ENCODE data around the gene TTLL3. TPM values are rescaled to one million over a fixed set of nuclear protein-coding genes. Genes with fewer than 3 reads are reported as not detected.

Gene TTLL3
- total and polyA plus RNA-seq, 2 of the 4 experiments (the other 2 are of a cell fraction) = 6.8 to 43.4 TPM

DNA sequence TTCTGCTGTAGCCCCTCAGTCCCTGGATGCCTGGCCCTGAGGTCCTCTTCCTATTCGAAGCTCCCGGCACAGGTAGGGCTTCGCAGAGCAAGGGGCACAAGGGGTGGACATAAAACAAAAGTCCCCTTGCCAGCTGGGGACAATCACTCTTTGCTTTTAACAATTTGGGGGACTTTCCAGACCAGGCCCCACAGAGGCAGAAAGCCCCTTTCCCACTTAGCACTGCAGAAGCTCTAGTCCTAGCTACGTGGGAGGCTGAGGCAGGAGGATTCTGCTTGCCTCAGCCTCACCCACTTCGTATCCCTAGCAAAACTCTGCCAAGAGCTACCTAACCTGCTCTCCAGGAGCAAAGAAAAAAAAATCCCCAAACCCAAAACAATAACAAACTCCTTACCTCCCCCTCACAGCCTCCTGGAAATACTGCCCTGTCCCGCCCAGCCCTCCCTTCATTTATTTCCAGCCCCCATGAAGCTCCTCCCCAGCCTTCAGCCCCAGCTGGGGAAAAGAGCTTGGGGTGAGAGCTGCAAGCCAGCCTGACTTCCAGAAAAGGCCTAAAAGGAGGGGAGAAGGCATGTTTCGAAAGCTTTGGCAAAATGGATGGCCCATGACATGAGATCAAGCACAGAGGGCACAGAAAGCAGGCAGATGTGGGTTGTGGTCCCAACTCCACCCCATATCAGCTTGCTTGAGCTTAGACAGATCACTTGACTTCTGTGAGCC is 69.9 kb downstream of the TTLL3 start, which contains the start of gene CIDEC:
Gene CIDEC (minus strand): TSS at position 424 of the 720 bp plus-strand sequence. CDS start 1,767 bp downstream, outside the sequence.
- DNase-seq = no peak
- in situ Hi-C loops (cut with MboI; ENCODE audit: low sequenced_read_pairs) (no loop called here), dilution Hi-C loops (cut with HindIII; ENCODE audit: low sequenced_read_pairs, unreplicated experiment) (no loop called here), intact Hi-C loops (cut with micrococcal nuclease) (no loop called here)
- BruUV-seq (replicated peaks) = no TSS peak
- Histone ChIP-seq H2AK9ac (replicated peaks; ENCODE audit: low read depth, low read length, poor library complexity) (peak within 1 kb of the TSS; percentile 1), H2BK15ac (ENCODE audit: low read depth, low read length) (no peak within 1 kb of the TSS), H3K27ac (ENCODE audit: insufficient read depth, low read length) (no peak within 1 kb of the TSS), H3K56ac (ENCODE audit: extremely low read depth, insufficient read depth, low read length) (no peak within 1 kb of the TSS), H3K4ac (ENCODE audit: low read depth, low read length) (no peak within 1 kb of the TSS; the same call in 1 of the 2 replicates), H3K23ac (ENCODE audit: low read depth, low read length) (no peak within 1 kb of the TSS), H2AK5ac (ENCODE audit: low read depth, low read length) (no peak within 1 kb of the TSS), H3K36me3 (ENCODE audit: control insufficient read depth, insufficient read depth, low read length) (no peaks in the 10 kb centered on the region), H2BK120ac (ENCODE audit: low read depth, low read length) (no peak within 1 kb of the TSS), H3K4me2 (ENCODE audit: low read depth, low read length) (no peak within 1 kb of the TSS), H3K9me3 (ENCODE audit: control insufficient read depth, insufficient read depth, low read length) (no peaks in the 10 kb centered on the region), H3K79me1 (ENCODE audit: low read depth in 1 of 2, low read length in 2 of 2) (no peaks in the 10 kb centered on the region), H2AFZ (replicated peaks; ENCODE audit: low read length, poor library complexity) (peak within 1 kb of the TSS; percentile 74), H3K4me1 (ENCODE audit: control insufficient read depth, insufficient read depth, low read length) (peaks cover 7% of the 10 kb centered on the region), H4K5ac (ENCODE audit: low read depth, low read length) (no peak within 1 kb of the TSS), H3K9me1 (ENCODE audit: insufficient read depth, low read length) (no peaks in the 10 kb centered on the region), H3K14ac (replicated peaks; ENCODE audit: low read depth, low read length) (no peak within 1 kb of the TSS), H2BK20ac (ENCODE audit: low read depth, low read length) (no peak within 1 kb of the TSS), H4K91ac (ENCODE audit: insufficient read depth, low read depth, low read length) (no peak within 1 kb of the TSS), H4K20me1 (ENCODE audit: insufficient read depth, low read length) (no peaks in the 10 kb centered on the region), H4K8ac (ENCODE audit: low read depth in 2 of 2, low read length in 2 of 2) (no peak within 1 kb of the TSS), H3K4me3 (ENCODE audit: insufficient read depth, low read depth, low read length) (no peak within 1 kb of the TSS), H2BK5ac (ENCODE audit: low read depth, low read length, poor library complexity, severe bottlenecking) (no peak within 1 kb of the TSS), H3K27me3 (ENCODE audit: control insufficient read depth, insufficient read depth, low read length) (peaks cover 4% of the 10 kb centered on the region; the same call in 1 of the 2 replicates), H3K18ac (ENCODE audit: low read depth, low read length) (no peak within 1 kb of the TSS), H3K9ac (ENCODE audit: low read depth, low read length) (no peak within 1 kb of the TSS)
- ATAC-seq (ENCODE audit: low read depth) = no peak
- ChIA-PET POLR2A (ENCODE audit: unreplicated experiment) (interaction anchor here (0.8 kb wide), 1 partner anchor 10 kb away, joined by 3 read pairs; the partner anchor contains the start of gene JAGN1), CTCF (no interaction called here)
- TF ChIP-seq FOS (IDR thresholded peaks at IDR 0.05; ENCODE audit: low read depth, low read length) (no peak), CEBPB (IDR thresholded peaks at IDR 0.05; ENCODE audit: low read depth, low read length) (no peak), BHLHE40 (IDR thresholded peaks at IDR 0.05; ENCODE audit: low read depth, low read length) (no peak), CHD1 (IDR thresholded peaks at IDR 0.05; ENCODE audit: low read depth, low read length) (no peak), SMC3 (IDR thresholded peaks at IDR 0.05; ENCODE audit: low read depth, low read length) (no peak), USF2 (IDR thresholded peaks at IDR 0.05; ENCODE audit: low read depth, low read length) (no peak), POLR2A (IDR thresholded peaks at IDR 0.05; ENCODE audit: low read depth, low read length) (no peak), MAZ (IDR thresholded peaks at IDR 0.05; ENCODE audit: borderline replicate concordance, low read depth, low read length) (no peak), RFX5 (IDR thresholded peaks at IDR 0.05; ENCODE audit: low read depth, low read length) (no peak), MAFK (IDR thresholded peaks at IDR 0.05; ENCODE audit: low read depth, low read length) (no peak), MXI1 (IDR thresholded peaks at IDR 0.05; ENCODE audit: borderline replicate concordance, low read depth, low read length) (no peak), RAD21 (IDR thresholded peaks at IDR 0.05; ENCODE audit: low read length) (no peak), NFE2L2 (IDR thresholded peaks at IDR 0.05; ENCODE audit: low read depth, low read length) (no peak), RCOR1 (IDR thresholded peaks at IDR 0.05; ENCODE audit: insufficient replicate concordance, low read length) (no peak)
- TF ChIP-seq, protein P1, sequence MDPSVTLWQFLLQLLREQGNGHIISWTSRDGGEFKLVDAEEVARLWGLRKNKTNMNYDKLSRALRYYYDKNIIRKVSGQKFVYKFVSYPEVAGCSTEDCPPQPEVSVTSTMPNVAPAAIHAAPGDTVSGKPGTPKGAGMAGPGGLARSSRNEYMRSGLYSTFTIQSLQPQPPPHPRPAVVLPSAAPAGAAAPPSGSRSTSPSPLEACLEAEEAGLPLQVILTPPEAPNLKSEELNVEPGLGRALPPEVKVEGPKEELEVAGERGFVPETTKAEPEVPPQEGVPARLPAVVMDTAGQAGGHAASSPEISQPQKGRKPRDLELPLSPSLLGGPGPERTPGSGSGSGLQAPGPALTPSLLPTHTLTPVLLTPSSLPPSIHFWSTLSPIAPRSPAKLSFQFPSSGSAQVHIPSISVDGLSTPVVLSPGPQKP (IDR thresholded peaks at IDR 0.05; ENCODE audit: borderline replicate concordance, low read depth, low read length) = no peak
- TF ChIP-seq, protein P2, sequence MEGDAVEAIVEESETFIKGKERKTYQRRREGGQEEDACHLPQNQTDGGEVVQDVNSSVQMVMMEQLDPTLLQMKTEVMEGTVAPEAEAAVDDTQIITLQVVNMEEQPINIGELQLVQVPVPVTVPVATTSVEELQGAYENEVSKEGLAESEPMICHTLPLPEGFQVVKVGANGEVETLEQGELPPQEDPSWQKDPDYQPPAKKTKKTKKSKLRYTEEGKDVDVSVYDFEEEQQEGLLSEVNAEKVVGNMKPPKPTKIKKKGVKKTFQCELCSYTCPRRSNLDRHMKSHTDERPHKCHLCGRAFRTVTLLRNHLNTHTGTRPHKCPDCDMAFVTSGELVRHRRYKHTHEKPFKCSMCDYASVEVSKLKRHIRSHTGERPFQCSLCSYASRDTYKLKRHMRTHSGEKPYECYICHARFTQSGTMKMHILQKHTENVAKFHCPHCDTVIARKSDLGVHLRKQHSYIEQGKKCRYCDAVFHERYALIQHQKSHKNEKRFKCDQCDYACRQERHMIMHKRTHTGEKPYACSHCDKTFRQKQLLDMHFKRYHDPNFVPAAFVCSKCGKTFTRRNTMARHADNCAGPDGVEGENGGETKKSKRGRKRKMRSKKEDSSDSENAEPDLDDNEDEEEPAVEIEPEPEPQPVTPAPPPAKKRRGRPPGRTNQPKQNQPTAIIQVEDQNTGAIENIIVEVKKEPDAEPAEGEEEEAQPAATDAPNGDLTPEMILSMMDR (conservative IDR thresholded peaks at IDR 0.05; ENCODE audit: low read depth, low read length) = no peak
- WGBS, 2 experiments (ENCODE audit: extremely low coverage in 2 of 2, insufficient read length in 1 of 2) = 49% methylated on average over 3 of the region's 7 CpGs; no CpG with 5 or more reads in 1 of the 2 experiments
